ENCODE measurements around the gene EBP. TPM values are rescaled to one million over a fixed set of nuclear protein-coding genes. Genes with fewer than 3 reads are reported as not detected.

The EBP gene
- total and polyA plus RNA-seq, 2 of the 8 experiments (the other 6 are each of a cell fraction or from before 2014, with no cell fraction given) = 143 to 286 TPM

GRCh38 chrX:48505481-48505880, 16.1 kb upstream of the EBP start:
- H2BK20ac ChIP-seq (ENCODE audit: low read length) = no peak overlapping the region
- H4K8ac ChIP-seq (ENCODE audit: extremely low read depth, insufficient read depth, low read length) = no peak overlapping the region
- no peak overlapping the region for H2AK5ac ChIP-seq (ENCODE audit: low read depth, low read length)
- H3K27ac ChIP-seq (ENCODE audit: low read depth, low read length) = no peak overlapping the region
- no peaks in the 10 kb centered on the region for H3K36me3 ChIP-seq (ENCODE audit: control insufficient read depth in 2 of 4, insufficient read depth in 4 of 4, low read length in 3 of 4)
- no peaks in the 10 kb centered on the region for H4K20me1 ChIP-seq (replicated peaks in 1 of 2; ENCODE audit: control insufficient read depth in 1 of 2, insufficient read depth in 2 of 2, low read length in 2 of 2)
- H3K79me2 ChIP-seq (ENCODE audit: control insufficient read depth in 1 of 2, insufficient read depth in 2 of 2, low read length in 2 of 2) = no peaks in the 10 kb centered on the region
- H3K23ac ChIP-seq (ENCODE audit: insufficient read length) = no peak overlapping the region
- peaks cover 0 to 5% (median 2%) of the 10 kb centered on the region in 4 experiments; a peak in 4 of 7 replicates for H3K4me1 ChIP-seq (replicated peaks in 1 of 4; ENCODE audit: control insufficient read depth in 3 of 4, insufficient read depth in 4 of 4, low read length in 3 of 4)
- H4K91ac ChIP-seq (replicated peaks; ENCODE audit: insufficient read length, low read length) = no peak overlapping the region
- no peak overlapping the region for H3K4ac ChIP-seq (replicated peaks; ENCODE audit: insufficient read length, low read depth, low read length)
- H3K23me2 ChIP-seq (ENCODE audit: low read depth, low read length) = no peaks in the 10 kb centered on the region; the same call in 1 of the 2 replicates
- DNase-seq (ENCODE audit: low read depth in 1 of 2, low spot score in 2 of 2) = no peak
- no peak overlapping the region for H3K9ac ChIP-seq (replicated peaks in 1 of 4; ENCODE audit: extremely low read depth in 1 of 4, low read depth in 3 of 4, low read length in 3 of 4)
- H2BK15ac ChIP-seq (ENCODE audit: low read length) = no peak overlapping the region
- H3K27me3 ChIP-seq (replicated peaks in 1 of 4; ENCODE audit: control insufficient read depth in 3 of 4, extremely low read depth in 1 of 4, insufficient read depth in 3 of 4, low read length in 3 of 4) = no peaks in the 10 kb centered on the region; a peak in 2 of 7 replicates
- POLR2A ChIA-PET (ENCODE audit: partially characterized antibody) = no interaction called here
- no peaks in the 10 kb centered on the region for H3K79me1 ChIP-seq (ENCODE audit: low read depth, low read length)
- H3K9me3 ChIP-seq (ENCODE audit: insufficient read depth in 2 of 2, low read depth in 1 of 2, low read length in 1 of 2) = no peaks in the 10 kb centered on the region
- no peak overlapping the region for H2BK120ac ChIP-seq (replicated peaks; ENCODE audit: low read depth, low read length)
- no peak overlapping the region for H3K18ac ChIP-seq (ENCODE audit: extremely low read depth, low read length)
- H2BK5ac ChIP-seq (ENCODE audit: low read depth, low read length) = no peak overlapping the region
- no peak overlapping the region for H2AFZ ChIP-seq (ENCODE audit: low read length)
- H4K5ac ChIP-seq (ENCODE audit: insufficient read length, low read depth, low read length) = no peak overlapping the region
- CTCF ChIA-PET (ENCODE audit: partially characterized antibody) = no interaction called here
- 77% methylated on average over 5 of the region's 5 CpGs; no CpG with 5 or more reads in 1 of the 2 experiments for WGBS, 2 experiments (ENCODE audit: extremely low coverage in 1 of 2, insufficient coverage in 1 of 2, insufficient read length in 1 of 2, insufficient replicate concordance in 2 of 2, low coverage in 1 of 2, low lambda C conversion rate in 2 of 2, missing lambda C conversion rate in 1 of 2)
- no peak overlapping the region for H3K4me3 ChIP-seq (ENCODE audit: extremely low read depth in 1 of 4, insufficient read depth in 2 of 4, low read depth in 3 of 4, low read length in 4 of 4)
- H2BK12ac ChIP-seq (ENCODE audit: low read depth, low read length) = no peak overlapping the region
- no peak overlapping the region for H3K56ac ChIP-seq (replicated peaks; ENCODE audit: insufficient read length, low read depth, low read length)
- no peak overlapping the region for H3K4me2 ChIP-seq (ENCODE audit: insufficient read depth in 1 of 2, low read depth in 2 of 2, low read length in 2 of 2)
- no peak overlapping the region for H3K14ac ChIP-seq (ENCODE audit: insufficient read length)
- FAIRE-seq = no peak
- TF ChIP-seq BRCA1 (IDR thresholded peaks at IDR 0.05; ENCODE audit: low read depth, low read length) = no peak
- TF ChIP-seq RAD21 (IDR thresholded peaks at IDR 0.05 in 1 of 2, conservative IDR thresholded peaks at IDR 0.05 in 1 of 2; ENCODE audit: low read depth in 2 of 2, low read length in 2 of 2) = no peak
- no peak for TF ChIP-seq SAP30 (IDR thresholded peaks at IDR 0.05; ENCODE audit: insufficient read depth, insufficient replicate concordance, low read length)
- no peak for TF ChIP-seq GTF2F1 (IDR thresholded peaks at IDR 0.05; ENCODE audit: borderline replicate concordance, low read depth, low read length)
- no peak for TF ChIP-seq TBP (IDR thresholded peaks at IDR 0.05; ENCODE audit: low read depth, low read length)
- TF ChIP-seq RXRA (IDR thresholded peaks at IDR 0.05; ENCODE audit: insufficient read depth, low read depth, low read length) = no peak
